GM04504 (cell line): ENCODE measurements around the gene KRTAP9-9.
"Not testable (repeated sequence)": the region's sequence is repeated elsewhere in the genome, so short reads cannot be mapped to it uniquely, and the experiment has no call there.

Source experiments
- DNase-seq: peaks from one replicate; pipeline ENCODE4 v3.0.0-alpha.2; 2012; ENCODE audit warnings: low read depth

Gene KRTAP9-9

DNA sequence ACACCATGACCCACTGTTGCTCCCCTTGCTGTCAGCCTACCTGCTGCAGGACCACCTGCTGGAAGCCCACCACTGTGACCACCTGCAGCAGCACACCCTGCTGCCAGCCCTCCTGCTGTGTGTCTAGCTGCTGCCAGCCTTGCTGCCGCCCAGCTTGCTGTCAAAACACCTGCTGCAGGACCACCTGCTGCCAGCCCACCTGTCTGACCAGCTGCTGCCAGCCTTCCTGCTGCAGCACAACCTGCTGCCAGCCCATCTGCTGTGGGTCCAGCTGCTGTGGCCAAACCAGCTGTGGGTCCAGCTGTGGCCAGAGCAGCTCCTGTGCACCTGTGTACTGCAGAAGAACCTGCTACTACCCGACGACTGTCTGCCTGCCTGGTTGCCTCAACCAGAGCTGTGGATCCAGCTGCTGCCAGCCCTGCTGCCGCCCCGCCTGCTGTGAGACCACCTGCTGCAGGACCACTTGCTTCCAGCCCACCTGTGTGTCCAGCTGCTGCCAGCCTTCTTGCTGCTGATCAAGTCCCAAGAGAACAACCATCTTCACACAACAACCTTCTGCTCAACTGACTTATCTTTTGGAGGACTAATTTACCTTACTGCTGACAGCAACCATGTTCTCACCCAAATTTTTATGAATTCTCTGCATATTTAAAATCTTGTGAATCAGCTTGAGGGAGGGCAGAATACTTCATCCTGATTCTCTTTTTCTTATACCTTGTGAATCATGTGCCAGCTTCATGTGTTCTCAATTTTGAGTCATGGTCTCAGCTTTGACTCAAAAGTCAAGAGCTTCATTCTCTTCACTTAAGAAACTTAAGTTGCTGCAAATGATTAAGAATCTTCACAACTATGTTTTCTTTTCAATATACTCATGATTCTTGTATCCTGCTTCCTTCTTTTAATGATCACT, at the start of gene KRTAP9-9:
KRTAP9-9 (plus strand) TSS at position 4 of the 910 bp plus-strand sequence.
- DNase-seq: not testable (repeated sequence)

DNA sequence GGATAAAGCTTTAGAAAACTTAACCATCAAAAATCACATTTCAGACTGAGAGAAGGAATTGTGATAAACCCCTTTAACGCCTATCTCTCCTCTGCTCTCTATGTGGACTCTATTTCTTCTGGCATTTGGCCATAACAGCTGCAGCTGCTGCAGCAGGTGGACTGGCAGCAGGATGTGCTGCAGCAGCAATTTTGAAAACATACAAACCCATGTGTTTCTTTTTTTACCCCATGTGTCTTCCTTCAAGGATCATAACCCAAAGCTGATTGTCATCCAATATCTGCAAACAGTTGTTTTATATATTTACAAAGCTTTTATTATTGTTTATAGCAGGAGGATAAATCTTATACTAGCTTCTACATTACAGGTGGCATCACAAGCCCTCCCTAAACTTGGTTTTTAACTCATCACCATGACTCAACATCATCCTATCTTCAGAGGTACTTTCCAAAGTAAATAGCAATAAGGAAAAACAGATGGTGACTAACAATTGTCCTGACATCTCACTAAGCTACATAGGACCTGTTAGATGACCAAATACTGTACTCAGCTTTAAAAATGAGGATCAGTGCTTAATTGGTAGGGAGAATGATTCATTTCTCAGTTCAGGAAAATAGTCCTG, 43.2 kb upstream of the KRTAP9-9 start:
- DNase-seq: peak; percentile 17

DNA sequence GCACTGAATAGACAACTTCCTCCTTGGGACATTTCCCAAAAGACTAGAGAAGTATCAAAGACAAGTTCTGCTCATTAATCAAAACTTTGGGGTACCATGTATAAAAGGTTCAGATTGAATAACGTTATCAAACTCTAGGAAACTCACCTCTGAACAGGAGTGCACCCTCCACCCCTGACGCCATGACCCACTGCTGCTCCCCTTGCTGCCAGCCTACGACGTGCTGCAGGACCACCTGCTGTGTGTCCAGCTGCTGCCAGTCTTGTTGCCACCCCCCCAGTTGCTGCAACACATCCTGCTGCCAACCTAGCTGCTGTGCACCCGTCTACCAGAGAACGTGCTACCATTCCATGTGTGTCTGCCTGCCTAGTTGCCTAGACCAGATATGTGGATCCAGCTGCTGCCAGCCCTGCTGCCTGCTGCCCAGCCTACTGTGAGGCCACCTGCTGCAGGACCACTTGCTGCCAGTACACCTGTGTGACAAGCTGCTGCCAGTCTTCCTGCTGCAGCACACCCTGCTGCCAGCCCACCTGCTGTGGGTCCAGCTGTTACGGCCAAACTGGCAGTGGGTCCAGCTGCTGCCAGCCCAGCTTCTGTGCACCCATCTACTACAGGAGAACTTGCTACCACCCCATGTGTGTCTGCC, 42.5 kb upstream of the KRTAP9-9 start:
- DNase-seq: no peak

GRCh38 chr17:41215681-41216080, 39.5 kb upstream of the KRTAP9-9 start:
- no peak for DNase-seq

GRCh38 chr17:41223821-41224220, 31.4 kb upstream of the KRTAP9-9 start:
- DNase-seq: no peak

- no peak for DNase-seq
Observed at GRCh38 chr17:41226051-41226450, 29.1 kb upstream of the KRTAP9-9 start.

DNA sequence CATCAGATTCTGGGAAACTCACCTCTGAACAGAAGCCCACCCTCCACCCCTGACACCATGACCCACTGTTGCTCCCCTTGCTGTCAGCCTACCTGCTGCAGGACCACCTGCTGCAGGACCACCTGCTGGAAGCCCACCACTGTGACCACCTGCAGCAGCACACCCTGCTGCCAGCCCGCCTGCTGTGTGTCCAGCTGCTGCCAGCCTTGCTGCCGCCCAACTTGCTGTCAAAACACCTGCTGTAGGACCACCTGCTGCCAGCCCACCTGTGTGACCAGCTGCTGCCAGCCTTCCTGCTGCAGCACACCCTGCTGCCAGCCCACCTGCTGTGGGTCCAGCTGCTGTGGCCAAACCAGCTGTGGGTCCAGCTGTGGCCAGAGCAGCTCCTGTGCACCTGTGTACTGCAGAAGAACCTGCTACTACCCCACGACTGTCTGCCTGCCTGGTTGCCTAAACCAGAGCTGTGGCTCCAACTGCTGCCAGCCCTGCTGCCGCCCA, 28.5 kb upstream of the KRTAP9-9 start, which contains the start of gene KRTAP9-2:
KRTAP9-2 (plus strand) TSS at position 51 of the 498 bp plus-strand sequence; CDS start at position 58, 7 bp downstream.
- DNase-seq: not testable (repeated sequence)

DNA sequence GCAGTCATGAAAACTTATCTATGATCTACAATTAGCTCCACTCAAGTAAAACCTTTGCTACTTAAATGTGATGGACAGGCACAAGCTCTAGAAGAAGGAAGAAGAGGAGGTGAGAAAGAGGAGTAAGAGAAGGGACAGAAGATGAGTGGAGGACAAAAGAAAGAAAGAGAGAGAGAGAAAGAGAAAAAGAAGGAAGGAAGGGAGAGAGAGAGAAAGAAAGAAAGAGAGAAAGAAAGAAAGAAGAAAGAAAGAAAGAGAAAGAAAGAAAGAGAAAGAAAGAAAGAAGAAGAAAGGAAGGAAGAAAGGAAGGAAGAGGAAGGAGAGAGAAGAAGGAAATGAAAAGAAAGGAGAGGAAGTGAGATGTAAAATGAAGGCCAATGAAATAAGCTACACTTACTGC, 25.1 kb upstream of the KRTAP9-9 start:
- no peak for DNase-seq

DNA sequence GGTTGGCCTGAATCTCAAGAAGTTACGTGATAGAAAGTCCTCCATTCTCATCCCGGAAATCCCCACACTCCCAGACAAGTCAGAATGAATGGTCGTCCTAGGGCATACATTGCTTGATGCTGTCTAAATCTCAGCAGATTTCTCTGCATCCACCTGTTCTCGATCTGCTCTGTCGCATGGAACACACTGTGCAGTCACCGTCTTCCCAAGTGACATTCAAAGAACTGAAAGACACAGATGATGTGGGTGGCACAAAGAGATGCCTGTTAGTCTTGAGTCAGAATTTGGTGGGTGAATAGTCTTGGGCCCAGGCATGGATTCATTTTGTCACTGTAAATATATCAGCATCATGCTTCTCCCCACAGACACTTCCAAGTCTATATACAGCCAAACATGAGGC, 23.5 kb upstream of the KRTAP9-9 start:
- DNase-seq: no peak

DNA sequence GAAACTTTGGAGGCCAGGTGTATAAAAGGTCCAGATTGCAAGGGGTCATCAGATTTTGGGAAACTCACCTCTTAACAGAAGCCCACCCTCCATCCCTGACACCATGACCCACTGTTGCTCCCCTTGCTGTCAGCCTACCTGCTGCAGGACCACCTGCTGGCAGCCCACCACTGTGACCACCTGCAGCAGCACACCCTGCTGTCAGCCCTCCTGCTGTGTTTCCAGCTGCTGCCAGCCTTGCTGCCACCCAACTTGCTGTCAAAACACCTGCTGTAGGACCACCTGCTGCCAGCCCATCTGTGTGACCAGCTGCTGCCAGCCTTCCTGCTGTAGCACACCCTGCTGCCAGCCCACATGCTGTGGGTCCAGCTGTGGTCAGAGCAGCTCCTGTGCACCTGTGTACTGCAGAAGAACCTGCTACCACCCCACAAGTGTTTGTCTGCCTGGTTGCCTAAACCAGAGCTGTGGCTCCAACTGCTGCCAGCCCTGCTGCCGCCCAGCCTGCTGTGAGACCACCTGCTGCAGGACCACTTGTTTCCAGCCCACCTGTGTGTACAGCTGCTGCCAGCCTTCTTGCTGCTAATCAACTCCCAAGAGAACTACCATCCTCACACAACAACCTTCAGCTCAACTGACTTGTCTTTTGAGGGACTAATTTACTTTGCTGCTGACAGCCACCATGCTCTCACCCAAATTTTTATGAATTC, 22.6 kb upstream of the KRTAP9-9 start, which contains the start of gene KRTAP9-3:
KRTAP9-3 (plus strand) TSS at position 51 of the 707 bp plus-strand sequence; CDS start at position 104, 53 bp downstream.
- DNase-seq: not testable (repeated sequence)

DNA sequence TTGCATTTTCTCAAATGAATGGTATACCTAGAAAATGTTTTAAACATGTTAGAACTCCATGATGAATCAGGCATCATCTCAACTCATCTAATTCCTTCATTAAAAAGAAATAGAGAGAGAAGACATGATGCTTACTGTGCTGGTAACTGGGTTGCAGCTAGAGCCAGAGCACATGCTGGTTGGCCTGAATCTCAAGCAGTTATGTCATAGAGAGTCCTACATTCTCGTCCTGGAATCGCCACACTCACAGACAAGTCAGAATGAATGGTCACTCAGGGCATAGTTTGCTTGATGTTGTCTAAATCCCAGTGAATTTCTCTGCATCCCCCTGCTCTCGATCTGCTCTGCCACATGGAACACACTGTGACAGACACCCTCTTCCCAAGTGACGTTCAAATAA, 18.1 kb upstream of the KRTAP9-9 start:
- DNase-seq: not testable (repeated sequence)

DNA sequence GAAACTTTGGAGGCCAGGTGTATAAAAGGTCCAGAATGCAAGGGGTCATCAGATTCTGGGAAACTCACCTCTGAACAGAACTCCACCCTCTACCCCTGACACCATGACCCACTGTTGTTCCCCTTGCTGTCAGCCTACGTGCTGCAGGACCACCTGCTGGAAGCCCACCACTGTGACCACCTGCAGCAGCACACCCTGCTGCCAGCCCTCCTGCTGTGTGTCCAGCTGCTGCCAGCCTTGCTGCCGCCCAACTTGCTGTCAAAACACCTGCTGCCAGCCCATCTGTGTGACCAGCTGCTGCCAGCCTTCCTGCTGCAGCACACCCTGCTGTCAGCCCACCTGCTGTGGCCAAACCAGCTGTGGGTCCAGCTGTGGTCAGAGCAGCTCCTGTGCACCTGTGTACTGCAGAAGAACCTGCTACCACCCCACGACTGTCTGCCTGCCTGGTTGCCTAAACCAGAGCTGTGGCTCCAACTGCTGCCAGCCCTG, 17.2 kb upstream of the KRTAP9-9 start, which contains the start of gene KRTAP9-8:
KRTAP9-8 (plus strand) TSS at position 51 of the 489 bp plus-strand sequence; CDS start at position 104, 53 bp downstream.
- DNase-seq: not testable (repeated sequence)

DNA sequence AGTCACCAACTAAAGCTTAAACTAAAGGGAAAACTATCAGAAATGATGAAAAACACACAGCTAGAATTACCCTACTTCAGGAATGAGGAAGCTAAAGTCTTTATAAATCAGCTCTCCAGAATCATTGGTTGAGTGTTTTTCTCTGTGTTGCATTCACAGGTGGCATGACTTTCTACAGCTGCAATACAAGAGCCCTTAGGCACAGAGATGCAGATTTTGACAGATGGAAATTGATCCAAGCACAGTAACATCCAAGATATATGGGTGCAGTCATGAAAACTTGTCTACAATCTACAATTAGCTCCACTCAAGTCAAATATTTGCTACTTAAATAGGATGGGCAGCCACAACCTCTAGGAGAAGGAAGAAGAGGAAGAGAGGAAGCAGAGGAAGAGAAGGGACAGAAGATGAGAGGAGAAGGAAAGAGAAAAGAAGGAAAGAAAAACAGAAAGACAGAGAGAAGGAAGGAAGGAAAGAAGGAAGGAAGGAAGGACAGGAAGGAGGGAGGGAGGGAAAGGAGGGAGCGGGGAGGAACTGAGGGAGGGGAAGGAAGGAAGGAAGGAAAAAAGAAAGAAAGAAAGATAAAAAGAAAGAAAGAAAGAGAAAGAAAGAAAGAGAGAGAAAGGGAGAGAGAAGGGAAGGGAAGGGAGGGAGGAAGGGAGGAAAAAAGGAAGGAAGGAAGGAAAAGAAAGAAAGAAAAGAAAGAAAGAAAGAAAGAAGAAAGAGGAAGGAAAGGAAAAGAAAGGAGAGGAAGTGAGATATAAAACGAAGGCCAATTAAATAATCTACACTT, 8.0 kb upstream of the KRTAP9-9 start:
- not testable (repeated sequence) for DNase-seq

GRCh38 chr17:41249637-41250240, 5.4 kb upstream of the KRTAP9-9 start, which contains the start of gene KRTAP9-4:
Gene KRTAP9-4 (plus strand): TSS chr17:41249687. CDS start chr17:41249721, 34 bp downstream.
- not testable (repeated sequence) for DNase-seq

- DNase-seq: no peak
Observed at GRCh38 chr17:41251261-41251660, 3.9 kb upstream of the KRTAP9-9 start.

DNA sequence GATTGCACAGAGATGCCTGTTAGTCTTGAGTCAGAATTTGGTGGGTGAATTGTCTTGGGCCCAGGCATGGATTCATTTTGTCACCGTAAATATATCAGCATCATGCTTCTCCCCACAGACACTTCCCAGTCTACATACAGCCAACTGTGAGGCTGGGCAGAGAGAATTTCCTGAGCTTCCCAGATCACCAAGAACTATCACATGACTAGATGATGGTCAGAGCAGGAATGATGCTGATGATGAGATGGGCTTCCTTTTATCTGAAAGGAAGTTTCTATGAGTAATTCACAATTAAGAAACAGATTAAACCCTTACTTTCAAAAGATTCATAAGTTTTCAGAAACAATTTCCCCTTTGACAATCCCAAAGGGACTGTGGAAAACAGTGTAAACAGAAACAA, 323 bp upstream of the KRTAP9-9 start:
- no peak for DNase-seq

DNA sequence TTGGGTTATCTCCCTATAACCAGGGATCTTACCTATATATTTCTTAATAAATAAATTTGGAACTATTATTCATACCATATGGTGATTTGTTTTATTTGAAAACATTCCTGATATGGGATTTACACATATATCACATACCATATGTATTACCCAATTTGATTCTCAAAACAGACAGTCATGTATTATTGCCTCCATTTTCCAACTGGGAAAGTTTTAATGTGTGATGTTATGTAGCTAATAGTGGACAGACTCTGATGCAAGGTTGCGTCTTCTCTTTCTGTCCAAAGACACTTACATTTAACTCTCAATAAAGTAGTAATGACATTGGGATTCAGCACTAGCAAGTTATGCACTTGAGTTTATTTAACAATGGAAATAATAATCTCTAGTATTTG, 1.1 kb downstream of the KRTAP9-9 start:
- DNase-seq: no peak

DNA sequence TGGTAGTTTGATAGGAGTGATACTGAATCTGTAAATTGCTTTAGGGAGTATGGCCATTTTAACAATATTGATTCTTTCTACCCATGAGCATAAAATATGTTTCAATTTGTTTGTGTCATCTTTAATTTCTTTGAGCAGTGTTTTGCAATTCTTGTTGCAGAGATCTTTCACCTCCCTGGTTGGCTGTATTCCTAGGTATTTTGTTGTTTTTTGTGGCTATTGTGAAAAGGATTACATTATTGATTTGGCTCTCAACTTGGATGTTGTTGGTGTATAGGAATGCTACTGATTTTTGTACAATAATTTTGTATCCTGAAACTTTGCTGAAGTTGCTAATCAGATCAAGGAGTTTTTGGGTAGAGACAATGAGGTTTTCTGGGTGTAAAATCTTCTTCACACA, 3.2 kb downstream of the KRTAP9-9 start:
- no peak for DNase-seq

DNA sequence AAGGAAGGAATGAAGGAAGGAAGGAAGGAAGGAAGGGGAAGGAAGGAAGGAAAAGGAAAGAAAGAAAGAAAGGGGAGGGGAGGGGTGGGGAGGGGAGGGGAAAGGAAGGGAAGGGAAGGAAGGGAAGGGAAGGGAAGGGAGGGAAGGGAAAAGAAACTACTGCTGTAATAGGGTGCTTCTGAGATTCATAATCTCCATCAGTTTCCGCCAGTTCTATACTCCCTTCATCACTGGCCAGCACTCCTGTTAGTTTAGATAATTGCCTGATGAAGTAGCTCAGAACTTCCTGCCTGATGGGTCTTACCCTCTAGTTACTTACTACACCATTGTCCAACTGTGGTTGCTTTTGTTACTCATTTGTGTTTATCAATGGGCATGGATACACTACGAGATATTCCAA, 8.0 kb downstream of the KRTAP9-9 start:
- no peak for DNase-seq

- no peak for DNase-seq
Observed at GRCh38 chr17:41264599-41264998, 9.4 kb downstream of the KRTAP9-9 start.
